HG02588 (cell line): ENCODE measurements around the gene PLSCR4.
A peak's percentile ranks its signal among the peaks of the same experiment; 100 is the strongest.
"Not testable (repeated sequence)": the region's sequence is repeated elsewhere in the genome, so short reads cannot be mapped to it uniquely, and the experiment has no call there.

ENCODE experiments used
- ATAC-seq: cut with Tn5 transposase; IDR thresholded peaks from one replicate; pipeline ENCODE4 v1.9.1; 2021; ENCODE audit warnings: mild to moderate bottlenecking, moderate library complexity; ENCODE audit not compliant: unreplicated experiment

The PLSCR4 gene

DNA sequence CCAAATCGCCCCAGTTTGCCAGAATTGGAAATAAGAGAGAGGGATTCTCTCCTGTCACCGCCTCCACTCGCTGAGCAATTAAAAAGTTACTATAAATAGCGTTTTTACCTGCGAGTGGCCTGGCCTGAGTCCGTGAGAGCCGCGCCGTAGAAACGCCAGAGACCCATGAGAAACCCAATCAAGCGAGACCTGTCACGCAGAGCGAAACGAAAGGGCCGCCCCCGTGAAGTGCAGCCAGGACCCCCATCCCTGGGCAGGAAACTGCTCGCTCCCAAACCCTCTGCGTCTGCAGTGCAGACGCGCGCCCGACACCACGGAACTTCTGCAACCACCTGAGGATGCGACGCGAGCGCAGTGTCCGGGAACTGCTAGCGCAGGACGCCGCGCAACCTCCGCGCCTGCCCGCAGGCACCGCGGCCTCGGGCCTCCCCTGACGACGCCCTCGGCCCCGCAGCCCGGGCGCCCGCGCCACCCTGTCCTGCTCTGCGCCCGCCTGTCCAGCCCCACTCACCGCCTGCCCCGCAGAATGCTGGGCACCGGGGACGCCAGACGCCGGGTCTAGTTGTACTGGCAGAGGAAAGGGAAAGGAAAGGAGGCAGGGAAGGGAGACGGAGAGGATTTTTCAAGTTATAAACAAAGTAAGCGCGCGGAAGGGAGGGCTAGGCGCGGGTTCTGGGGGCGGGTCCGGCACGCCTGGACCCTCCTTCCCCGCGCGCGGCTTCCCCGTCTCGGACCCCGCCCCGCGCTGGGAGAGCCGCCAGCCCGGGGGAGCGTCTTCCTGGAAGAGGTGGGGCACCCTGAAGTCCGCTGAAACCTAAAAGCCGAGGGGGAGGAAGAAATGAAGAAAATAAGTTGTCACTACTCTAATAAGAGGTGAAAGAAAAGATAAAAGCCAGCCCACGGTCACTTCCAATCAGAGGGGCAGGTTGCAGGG, at the start of gene PLSCR4:
PLSCR4 (minus strand) TSS at position 657 of the 934 bp plus-strand sequence. CDS start 29,034 bp downstream, outside the sequence.
- ATAC-seq = peak; percentile 72

DNA sequence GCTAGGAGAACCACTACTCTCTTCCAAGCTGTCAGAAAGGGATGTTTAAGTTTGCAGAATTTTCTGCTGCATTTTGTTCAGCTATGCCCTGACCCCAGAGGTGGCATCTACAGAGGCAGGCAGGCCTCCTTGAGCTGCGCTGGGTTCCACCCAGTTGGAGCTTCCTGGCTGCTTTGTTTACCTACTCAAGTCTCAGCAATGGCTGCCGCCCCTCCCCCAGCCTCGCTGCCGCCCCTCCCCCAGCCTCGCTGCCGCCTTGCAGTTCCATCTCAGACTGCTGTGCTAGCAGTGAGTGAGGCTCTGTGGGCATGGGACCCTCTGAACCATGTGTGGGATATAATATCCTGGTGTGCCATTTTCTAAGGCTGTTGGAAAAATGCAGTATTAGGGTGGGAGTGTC, 42.5 kb upstream of the PLSCR4 start:
- not testable (repeated sequence) for ATAC-seq

- no peak for ATAC-seq
These were observed 33.0 kb upstream of the PLSCR4 start for GRCh38 chr3:146283781-146284445.

DNA sequence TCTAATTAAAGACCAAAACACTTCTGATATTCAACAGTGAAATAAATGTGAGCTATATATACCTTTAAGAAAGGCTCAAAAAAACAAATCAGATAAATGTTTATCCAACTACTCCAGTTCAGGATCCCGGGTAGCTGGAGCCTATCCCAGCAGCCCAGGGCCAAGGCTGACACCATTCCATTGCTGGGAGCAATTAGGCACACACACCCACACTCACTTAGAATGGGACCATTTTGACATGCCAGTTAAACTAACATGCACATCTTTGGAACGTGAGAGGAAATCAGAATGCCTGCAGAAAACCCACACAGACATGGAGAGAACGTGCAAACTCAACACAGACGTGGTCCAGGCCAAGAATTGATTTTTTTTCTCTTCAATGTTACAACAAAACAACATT, 30.0 kb upstream of the PLSCR4 start:
- no peak for ATAC-seq

GRCh38 chr3:146279951-146280350, 29.0 kb upstream of the PLSCR4 start:
- no peak for ATAC-seq

DNA sequence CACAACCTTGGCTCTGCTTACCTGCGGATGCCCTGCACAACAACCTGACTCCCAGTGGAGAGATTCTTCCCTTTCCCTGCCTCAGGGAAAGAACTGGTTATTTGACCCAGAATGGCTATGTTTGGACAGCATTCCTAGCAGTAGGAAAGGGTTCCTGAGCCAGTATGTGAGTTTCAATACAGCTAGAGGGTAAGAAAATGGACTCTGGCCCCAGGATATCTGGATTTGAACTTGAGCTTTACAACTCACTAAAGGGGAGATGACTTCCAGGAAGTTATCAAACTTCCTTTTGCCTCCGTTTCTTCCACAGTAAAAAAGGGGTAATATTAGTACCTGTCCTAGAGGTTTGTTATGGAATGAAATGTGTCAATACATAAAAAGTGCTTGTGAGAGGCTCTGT, 28.1 kb upstream of the PLSCR4 start:
- ATAC-seq = no peak

GRCh38 chr3:146277953-146278631, 27.2 kb upstream of the PLSCR4 start:
- ATAC-seq = no peak

DNA sequence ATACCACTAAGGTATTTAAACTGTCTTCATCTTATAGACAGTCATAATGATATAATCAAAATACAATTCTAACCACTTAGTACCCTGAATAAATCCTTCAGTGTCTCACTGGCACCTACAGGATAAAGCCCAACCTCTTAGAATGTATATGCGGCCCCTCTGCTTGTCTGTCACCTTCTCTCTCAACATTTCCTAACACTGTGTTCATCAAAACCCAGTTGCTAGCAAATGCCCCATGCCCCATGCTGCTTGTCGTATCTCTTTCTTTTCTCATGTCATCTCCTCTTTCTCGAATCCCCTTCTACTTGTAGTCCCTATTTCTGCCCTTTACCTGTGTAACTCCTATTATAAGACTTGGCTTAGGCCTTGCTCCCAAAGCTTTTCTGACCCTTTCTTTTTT, 24.6 kb upstream of the PLSCR4 start:
- no peak for ATAC-seq

- ATAC-seq = no peak
These were observed 23.9 kb upstream of the PLSCR4 start for GRCh38 chr3:146274833-146275232.

- no peak for ATAC-seq
These were observed 23.0 kb upstream of the PLSCR4 start for GRCh38 chr3:146273721-146274407.

DNA sequence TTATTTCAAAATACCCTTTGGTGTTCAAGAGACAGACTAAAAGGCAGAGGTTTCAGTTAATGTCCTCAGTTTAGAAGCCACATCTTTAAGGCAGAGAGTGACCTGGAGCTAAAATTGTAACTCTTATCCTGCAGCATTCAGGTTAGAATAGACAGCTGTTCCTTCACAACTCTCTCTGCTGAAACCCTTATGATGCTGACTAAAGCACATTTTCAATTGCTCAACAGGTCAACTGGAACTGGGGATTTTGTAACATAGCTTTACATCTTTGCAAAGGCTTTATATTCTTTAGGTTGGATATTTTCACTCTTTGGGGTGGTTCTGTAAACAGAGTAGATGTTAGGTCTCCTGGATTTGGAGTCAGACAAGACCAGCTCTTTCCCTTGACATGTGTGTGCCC, 20.3 kb upstream of the PLSCR4 start:
- ATAC-seq = no peak

DNA sequence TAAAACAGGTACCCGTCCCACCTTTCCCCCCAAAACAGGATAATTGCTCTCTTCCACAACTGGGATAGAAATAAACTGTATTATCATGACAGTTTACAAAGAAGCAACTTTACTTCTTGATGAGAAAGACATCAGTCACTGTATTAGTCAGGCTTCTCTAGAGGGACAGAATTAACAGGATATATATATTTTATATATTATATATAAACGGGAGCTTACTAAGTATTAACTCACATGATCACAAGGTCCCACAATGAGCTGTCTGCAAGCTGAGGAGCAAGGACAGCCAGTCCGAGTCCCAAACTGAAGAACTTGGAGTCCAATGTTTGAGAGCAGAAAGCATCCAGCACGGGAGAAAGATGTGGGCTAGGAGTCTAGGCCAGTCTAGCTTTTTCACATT, 18.4 kb upstream of the PLSCR4 start:
- ATAC-seq = no peak

DNA sequence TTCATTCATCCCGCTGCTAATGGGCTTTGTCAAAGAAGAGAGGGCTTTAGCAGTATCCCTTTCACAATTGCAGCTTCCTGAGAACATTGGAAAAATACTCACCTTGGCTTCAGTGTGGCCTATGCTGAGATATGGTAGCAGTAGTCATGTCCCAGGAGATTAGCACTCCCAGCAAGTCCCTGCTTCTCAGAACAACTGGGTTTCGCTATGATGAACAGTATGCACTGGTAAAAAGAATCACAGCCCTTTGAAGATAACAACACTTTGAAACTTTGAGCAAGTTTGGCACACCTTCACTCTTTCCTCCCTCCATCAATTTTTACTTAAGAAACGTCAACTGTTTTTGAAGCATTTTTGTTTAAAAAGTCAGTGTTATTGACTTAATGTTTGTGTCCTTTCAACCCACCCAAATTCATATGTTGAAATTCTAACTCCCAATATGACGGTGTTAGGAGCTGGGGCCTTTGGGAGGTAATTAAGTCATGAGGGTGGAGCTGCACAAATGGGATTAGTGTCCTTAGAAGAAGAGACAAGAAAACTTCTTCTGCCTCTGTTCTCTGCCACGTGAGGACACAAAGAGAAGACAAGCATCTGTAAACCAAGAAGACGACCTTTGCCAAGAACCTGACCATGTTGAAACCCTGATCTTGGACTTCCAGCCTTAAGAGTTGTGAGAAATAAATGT, 17.8 kb upstream of the PLSCR4 start:
- no peak for ATAC-seq

GRCh38 chr3:146265720-146266119, 14.8 kb upstream of the PLSCR4 start:
- no peak for ATAC-seq

- ATAC-seq = no peak
These were observed 11.6 kb upstream of the PLSCR4 start for GRCh38 chr3:146262371-146263110.

- ATAC-seq = no peak
These were observed 9.1 kb upstream of the PLSCR4 start for GRCh38 chr3:146259880-146260589.

DNA sequence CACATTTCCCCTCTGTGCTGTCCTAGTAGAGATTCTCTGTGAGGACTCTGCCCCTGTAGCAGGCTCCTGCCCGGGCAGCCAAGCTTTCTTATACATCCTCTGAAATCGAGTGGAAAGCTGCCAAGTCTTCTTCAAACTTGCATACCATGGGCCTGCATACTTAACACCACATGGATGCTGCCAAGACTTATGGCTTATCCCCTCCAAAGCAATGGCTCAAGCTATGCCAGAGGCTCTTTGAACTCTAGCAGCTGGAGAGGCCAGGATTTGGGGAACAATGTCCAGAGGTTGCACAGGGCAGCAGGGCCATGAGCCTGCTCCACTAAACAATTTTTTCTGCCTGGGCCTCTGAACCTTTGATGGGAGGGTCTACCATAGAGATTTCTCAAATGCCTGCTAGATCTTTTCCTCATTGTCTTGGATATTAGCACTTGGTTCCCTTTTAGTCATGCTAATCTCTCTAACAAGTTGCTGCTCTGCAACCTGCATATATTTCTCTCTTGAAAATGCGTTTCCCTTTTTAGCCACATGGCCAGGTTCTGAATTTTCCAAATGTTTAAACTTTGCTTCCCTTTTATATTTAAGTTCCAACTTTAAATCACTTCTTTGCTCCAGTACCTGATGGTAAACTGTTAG, 6.1 kb upstream of the PLSCR4 start:
- ATAC-seq = no peak

GRCh38 chr3:146252445-146252844, 1.5 kb upstream of the PLSCR4 start:
- not testable (repeated sequence) for ATAC-seq

GRCh38 chr3:146249921-146250320, 984 bp downstream of the PLSCR4 start:
- ATAC-seq = no peak
